ENCODE results near the gene MACROD2.

DNA sequence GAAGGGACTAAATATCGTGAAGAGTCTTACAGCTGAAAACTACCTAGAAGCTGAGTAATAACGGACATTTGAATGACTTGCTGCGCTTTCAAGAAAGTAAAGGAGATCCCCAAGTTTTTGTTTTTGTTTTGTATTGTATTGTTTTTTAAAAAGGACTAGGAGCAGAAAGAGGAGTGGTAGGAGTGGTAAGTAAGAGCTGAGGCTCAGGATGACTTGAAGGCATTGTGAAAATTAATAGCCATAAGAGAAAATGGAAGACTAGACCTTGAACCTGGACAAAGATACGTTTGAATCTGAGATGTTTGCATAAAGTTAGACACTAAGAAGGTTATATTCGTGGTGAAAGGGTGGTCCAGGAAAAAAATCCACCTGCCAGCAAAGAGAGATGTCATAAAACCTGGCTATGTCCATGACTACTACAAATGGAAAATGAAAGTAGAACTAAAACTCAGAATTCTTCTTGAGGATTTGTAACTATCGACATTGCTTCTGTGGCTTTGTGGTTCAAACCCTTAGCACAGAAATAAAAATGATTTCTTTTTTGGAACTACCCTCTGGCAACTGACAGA is 1166.8 kb downstream of the MACROD2 start:
- TF ChIP-seq, protein P1, sequence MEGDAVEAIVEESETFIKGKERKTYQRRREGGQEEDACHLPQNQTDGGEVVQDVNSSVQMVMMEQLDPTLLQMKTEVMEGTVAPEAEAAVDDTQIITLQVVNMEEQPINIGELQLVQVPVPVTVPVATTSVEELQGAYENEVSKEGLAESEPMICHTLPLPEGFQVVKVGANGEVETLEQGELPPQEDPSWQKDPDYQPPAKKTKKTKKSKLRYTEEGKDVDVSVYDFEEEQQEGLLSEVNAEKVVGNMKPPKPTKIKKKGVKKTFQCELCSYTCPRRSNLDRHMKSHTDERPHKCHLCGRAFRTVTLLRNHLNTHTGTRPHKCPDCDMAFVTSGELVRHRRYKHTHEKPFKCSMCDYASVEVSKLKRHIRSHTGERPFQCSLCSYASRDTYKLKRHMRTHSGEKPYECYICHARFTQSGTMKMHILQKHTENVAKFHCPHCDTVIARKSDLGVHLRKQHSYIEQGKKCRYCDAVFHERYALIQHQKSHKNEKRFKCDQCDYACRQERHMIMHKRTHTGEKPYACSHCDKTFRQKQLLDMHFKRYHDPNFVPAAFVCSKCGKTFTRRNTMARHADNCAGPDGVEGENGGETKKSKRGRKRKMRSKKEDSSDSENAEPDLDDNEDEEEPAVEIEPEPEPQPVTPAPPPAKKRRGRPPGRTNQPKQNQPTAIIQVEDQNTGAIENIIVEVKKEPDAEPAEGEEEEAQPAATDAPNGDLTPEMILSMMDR (IDR thresholded peaks at IDR 0.05), result no peak
- TF ChIP-seq POLR2A (IDR thresholded peaks at IDR 0.05) (no peak), POLR2AphosphoS5 (IDR thresholded peaks at IDR 0.05) (no peak), EP300 (IDR thresholded peaks at IDR 0.05; ENCODE audit: low read depth) (no peak)
